Activated CD8-positive, alpha-beta T cell treated with anti-CD3 and anti-CD28 coated beads for 36 hours (primary cell): ENCODE measurements around the gene CHD5. TPM values are rescaled to one million over a fixed set of nuclear protein-coding genes. Genes with fewer than 3 reads are reported as not detected.

Experiments used
- ATAC-seq: fragments of 200-7000 bp; cut with Tn5 transposase; one replicate; pipeline ENCODE4 v1.10.0; 2021; ENCODE audit warnings: mild to moderate bottlenecking, moderate library complexity
- CTCF ChIA-PET: fragments of 350-600 bp; sonication (Branson Sonifier 250); formaldehyde crosslinking; loops from one replicate; lab custom pipeline; 2021; ENCODE audit warnings: antibody characterized with exemption; lab: Charles Lee
- POLR2A ChIA-PET: fragments of 350-600 bp; sonication (Branson Sonifier 250); formaldehyde crosslinking; loops from one replicate; lab custom pipeline; 2021; ENCODE audit warnings: antibody characterized with exemption; lab: Charles Lee
- DNase-seq: peaks from one replicate; pipeline ENCODE4 v3.0.0-alpha.2; 2020
- H3K27ac Mint-ChIP-seq: one replicate; pipeline ENCODE4 v1.8.0; 2021; ENCODE audit warnings: mild to moderate bottlenecking, mixed read lengths
- H3K27me3 Mint-ChIP-seq: one replicate; pipeline ENCODE4 v1.8.0; 2021; ENCODE audit warnings: mixed read lengths
- H3K36me3 Mint-ChIP-seq: one replicate; pipeline ENCODE4 v1.8.0; 2021; ENCODE audit warnings: low read depth, mixed read lengths
- H3K4me1 Mint-ChIP-seq: one replicate; pipeline ENCODE4 v1.8.0; 2021; ENCODE audit warnings: low read depth, mixed read lengths
- H3K4me3 Mint-ChIP-seq: one replicate; pipeline ENCODE4 v1.8.0; 2021; ENCODE audit warnings: mild to moderate bottlenecking, moderate library complexity, mixed read lengths
- H3K9me3 Mint-ChIP-seq: one replicate; pipeline ENCODE4 v1.8.0; 2021; ENCODE audit warnings: mixed read lengths
- intact Hi-C: fragments of 100-400 bp; cut with micrococcal nuclease; formaldehyde crosslinking; loops from one replicate; pipeline ENCODE4 v1.10.0; 2022
- total RNA-seq, 2 experiments: library from RNA; stranded (reverse); gene quantifications; one replicate each; pipeline ENCODE4 v1.2.3, GENCODE V29; 2021
- TF ChIP-seq, protein P1 (sequence below): fragments of 200-600 bp; IDR thresholded peaks from one replicate; pipeline ENCODE4 v1.8.0; 2022; ENCODE audit warnings: antibody characterized with exemption, mild to moderate bottlenecking

CHD5 gene
- total RNA-seq, 2 experiments from 2014 or later: 0.61 to 0.63 TPM

DNA sequence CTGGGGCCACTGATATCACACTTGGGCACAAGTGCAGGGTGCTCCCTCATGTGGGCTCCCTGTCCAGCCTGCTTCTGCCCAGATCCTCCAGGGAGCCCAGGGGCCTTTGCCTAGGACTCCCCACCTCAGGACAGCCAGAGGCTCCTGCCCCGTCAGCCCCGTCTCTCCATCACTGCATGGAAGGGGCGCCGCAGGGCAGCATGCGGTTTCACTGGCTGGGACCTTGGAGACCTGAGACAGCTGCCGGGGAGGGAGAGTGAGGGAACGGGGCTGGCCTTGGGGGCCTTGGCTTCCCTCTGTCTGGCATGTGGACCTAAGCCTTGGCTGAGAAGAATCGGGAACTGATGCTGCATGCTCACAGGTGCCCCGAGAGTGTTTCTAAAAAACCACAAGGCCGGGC is 87.9 kb downstream of the CHD5 start:
- Mint-ChIP-seq H3K9me3 (no peaks in the 10 kb centered on the region), H3K36me3 (peaks cover 21% of the 10 kb centered on the region), H3K27me3 (no peaks in the 10 kb centered on the region), H3K4me1 (no peaks in the 10 kb centered on the region), H3K27ac (no peak overlapping the region), H3K4me3 (no peak overlapping the region)
- ATAC-seq: no peak
- TF ChIP-seq, protein P1, sequence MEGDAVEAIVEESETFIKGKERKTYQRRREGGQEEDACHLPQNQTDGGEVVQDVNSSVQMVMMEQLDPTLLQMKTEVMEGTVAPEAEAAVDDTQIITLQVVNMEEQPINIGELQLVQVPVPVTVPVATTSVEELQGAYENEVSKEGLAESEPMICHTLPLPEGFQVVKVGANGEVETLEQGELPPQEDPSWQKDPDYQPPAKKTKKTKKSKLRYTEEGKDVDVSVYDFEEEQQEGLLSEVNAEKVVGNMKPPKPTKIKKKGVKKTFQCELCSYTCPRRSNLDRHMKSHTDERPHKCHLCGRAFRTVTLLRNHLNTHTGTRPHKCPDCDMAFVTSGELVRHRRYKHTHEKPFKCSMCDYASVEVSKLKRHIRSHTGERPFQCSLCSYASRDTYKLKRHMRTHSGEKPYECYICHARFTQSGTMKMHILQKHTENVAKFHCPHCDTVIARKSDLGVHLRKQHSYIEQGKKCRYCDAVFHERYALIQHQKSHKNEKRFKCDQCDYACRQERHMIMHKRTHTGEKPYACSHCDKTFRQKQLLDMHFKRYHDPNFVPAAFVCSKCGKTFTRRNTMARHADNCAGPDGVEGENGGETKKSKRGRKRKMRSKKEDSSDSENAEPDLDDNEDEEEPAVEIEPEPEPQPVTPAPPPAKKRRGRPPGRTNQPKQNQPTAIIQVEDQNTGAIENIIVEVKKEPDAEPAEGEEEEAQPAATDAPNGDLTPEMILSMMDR: no peak
- ChIA-PET POLR2A (interaction anchor here (1.7 kb wide), 1 partner anchor 9 kb away, joined by 10 read pairs; no protein-coding TSS in a partner anchor), CTCF (no interaction called here)
- no peak for DNase-seq
- intact Hi-C loops: no loop called here

DNA sequence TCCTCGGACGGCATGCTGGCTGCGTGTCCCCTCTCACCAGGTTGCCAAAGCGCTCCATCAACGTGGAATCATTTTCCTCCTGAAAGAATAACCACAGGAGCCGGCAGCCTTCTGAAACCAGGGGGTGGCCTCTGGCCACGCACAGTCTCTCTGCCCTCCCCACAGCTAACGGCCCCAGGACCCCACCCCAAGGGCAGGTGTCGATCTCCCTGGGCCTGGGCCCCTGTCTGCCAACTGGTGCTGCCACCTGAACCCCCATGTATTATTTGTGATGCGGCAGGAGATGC is 88.4 kb downstream of the CHD5 start:
- no peak overlapping the region for H3K27ac Mint-ChIP-seq
- no peaks in the 10 kb centered on the region for H3K27me3 Mint-ChIP-seq
- H3K9me3 Mint-ChIP-seq: no peaks in the 10 kb centered on the region
- TF ChIP-seq, protein P1: no peak
- no peaks in the 10 kb centered on the region for H3K4me1 Mint-ChIP-seq
- no peak overlapping the region for H3K4me3 Mint-ChIP-seq
- ChIA-PET CTCF (no interaction called here), POLR2A (interaction anchor here (1.7 kb wide), 1 partner anchor 9 kb away, joined by 10 read pairs; no protein-coding TSS in a partner anchor)
- ATAC-seq (no peak), DNase-seq (no peak)
- peaks cover 26% of the 10 kb centered on the region for H3K36me3 Mint-ChIP-seq
- intact Hi-C loops: no loop called here

DNA sequence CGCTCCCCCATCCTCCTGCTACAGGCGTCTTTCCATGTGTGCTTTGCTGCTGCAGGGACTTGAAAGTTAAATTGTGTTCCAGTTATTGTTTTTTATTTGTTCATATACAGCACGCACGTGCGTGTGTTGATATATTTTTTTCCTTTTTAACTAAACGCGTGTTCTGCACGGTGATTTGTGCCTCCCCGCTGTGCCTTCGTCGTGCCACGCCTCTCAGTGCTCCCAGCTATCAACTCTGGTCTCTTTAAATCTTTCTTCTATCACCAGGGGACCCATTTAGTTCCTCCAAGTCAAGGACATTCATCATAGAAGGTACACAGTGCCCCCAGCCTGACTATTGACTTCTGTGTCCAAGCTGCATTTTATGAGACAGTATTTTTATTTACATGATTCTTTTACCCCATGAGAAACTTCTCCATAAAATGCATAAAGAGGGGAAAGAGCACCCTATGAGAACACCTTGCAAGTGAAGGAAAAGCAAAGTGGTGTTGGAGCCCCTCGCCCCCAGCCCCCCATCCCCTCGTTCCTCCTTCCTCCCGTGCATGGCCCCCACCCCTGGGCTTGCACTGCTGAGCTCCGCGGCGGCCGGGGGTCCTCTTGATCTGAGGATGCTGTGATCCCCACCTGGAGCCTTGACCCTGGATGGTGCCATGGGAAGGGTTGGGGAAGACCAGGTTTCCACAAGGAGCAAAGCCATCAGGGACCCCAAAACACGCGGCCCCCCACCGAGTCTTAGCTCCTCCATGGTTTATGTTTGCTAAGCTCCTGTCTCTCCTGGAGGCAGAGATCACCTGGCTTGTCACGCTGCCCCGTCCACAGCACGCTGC is 88.9 kb downstream of the CHD5 start:
- intact Hi-C loops: no loop called here
- no peak for ATAC-seq
- CTCF ChIA-PET: no interaction called here
- H3K9me3 Mint-ChIP-seq: no peaks in the 10 kb centered on the region
- no peak overlapping the region for H3K4me3 Mint-ChIP-seq
- DNase-seq: no peak
- no peaks in the 10 kb centered on the region for H3K4me1 Mint-ChIP-seq
- peaks cover 28% of the 10 kb centered on the region for H3K36me3 Mint-ChIP-seq
- no peaks in the 10 kb centered on the region for H3K27me3 Mint-ChIP-seq
- POLR2A ChIA-PET: interaction anchor here (0.9 to 1.7 kb wide), 2 partner anchors 10 to 146 kb away, joined by 3 to 10 read pairs; no protein-coding TSS in a partner anchor
- H3K27ac Mint-ChIP-seq: no peak overlapping the region
- TF ChIP-seq, protein P1: no peak

DNA sequence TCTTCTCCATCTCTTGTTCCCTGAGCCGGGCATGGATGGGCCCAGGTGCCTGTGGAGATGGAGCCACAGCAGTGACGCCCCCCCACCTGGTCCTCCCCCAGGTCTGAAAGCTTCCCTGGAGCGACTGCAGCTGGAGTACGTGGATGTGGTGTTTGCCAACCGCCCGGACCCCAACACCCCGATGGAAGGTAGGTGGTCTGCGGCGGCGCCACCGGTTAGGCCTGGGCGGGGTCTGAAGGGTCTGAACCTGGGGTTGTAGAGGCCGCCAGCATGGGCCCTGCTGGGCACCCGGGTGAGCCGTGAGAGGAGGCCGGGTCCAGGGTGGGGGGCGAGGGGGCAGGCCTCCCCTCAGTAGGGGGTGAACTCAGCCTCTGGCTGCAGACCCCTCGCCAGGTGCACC is 89.8 kb downstream of the CHD5 start:
- no peaks in the 10 kb centered on the region for H3K9me3 Mint-ChIP-seq
- no peaks in the 10 kb centered on the region for H3K4me1 Mint-ChIP-seq
- no peak for ATAC-seq
- POLR2A ChIA-PET: no interaction called here
- peaks cover 29% of the 10 kb centered on the region for H3K36me3 Mint-ChIP-seq
- no peak for DNase-seq
- TF ChIP-seq, protein P1: no peak
- intact Hi-C loops: no loop called here
- H3K4me3 Mint-ChIP-seq: no peak overlapping the region
- CTCF ChIA-PET: no interaction called here
- H3K27ac Mint-ChIP-seq: no peak overlapping the region
- H3K27me3 Mint-ChIP-seq: no peaks in the 10 kb centered on the region

DNA sequence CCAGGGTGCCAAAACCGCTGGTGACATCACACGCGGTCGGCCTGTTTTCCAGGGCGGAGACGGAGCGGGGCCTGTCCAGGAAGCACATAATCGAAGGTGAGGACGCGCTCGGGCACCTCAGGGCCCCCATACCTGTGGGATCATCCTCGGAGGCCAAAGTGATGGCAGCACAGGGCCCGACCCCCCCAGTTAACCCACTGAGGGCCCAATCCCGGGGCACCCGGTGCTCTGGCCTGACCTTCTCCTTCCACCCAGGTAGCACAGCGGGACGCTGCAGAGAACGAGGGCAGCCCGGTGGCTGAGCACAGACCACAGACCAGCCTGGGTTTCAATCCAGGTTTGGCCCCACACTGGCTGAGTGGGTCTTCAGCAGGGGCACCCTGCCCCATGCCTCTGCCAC is 91.2 kb downstream of the CHD5 start:
- H3K27me3 Mint-ChIP-seq: no peaks in the 10 kb centered on the region
- CTCF ChIA-PET: no interaction called here
- ATAC-seq: no peak
- DNase-seq: no peak
- H3K36me3 Mint-ChIP-seq: peaks cover 30% of the 10 kb centered on the region
- no peaks in the 10 kb centered on the region for H3K9me3 Mint-ChIP-seq
- H3K4me1 Mint-ChIP-seq: no peaks in the 10 kb centered on the region
- intact Hi-C loops: no loop called here
- H3K4me3 Mint-ChIP-seq: no peak overlapping the region
- TF ChIP-seq, protein P1: no peak
- POLR2A ChIA-PET: no interaction called here
- no peak overlapping the region for H3K27ac Mint-ChIP-seq
